Superior temporal gyrus (tissue), 1 donor: Measurements from ENCODE around the gene LEPR.
"Not testable (repeated sequence)": the region's sequence is repeated elsewhere in the genome, so short reads cannot be mapped to it uniquely, and the experiment has no call there.

Experiments used
- DNase-seq: peaks from one replicate; pipeline ENCODE4 v3.0.0-alpha.2; 2016; ENCODE audit errors: extremely low spot score

Gene LEPR

GRCh38 chr1:65435987-65436386 lies 15.5 kb downstream of the LEPR start:
- DNase-seq, result no peak

GRCh38 chr1:65437616-65438015 lies 17.1 kb downstream of the LEPR start:
- no peak for DNase-seq

- no peak for DNase-seq
These were observed 19.9 kb downstream of the LEPR start for GRCh38 chr1:65440322-65440900.

GRCh38 chr1:65440915-65441314 lies 20.4 kb downstream of the LEPR start:
- peak; percentile 32 for DNase-seq

- no peak for DNase-seq
These were observed 21.0 kb downstream of the LEPR start for GRCh38 chr1:65441464-65441863.

- DNase-seq, result no peak
These were observed 22.0 kb downstream of the LEPR start for GRCh38 chr1:65442442-65442841.

- DNase-seq, result no peak
These were observed 23.2 kb downstream of the LEPR start for GRCh38 chr1:65443647-65444046.

GRCh38 chr1:65444128-65444640 lies 23.7 kb downstream of the LEPR start:
- DNase-seq, result no peak

- no peak for DNase-seq
These were observed 25.4 kb downstream of the LEPR start for GRCh38 chr1:65445837-65446236.

GRCh38 chr1:65449214-65449823 lies 28.9 kb downstream of the LEPR start:
- no peak for DNase-seq

GRCh38 chr1:65455678-65456077 lies 35.2 kb downstream of the LEPR start:
- DNase-seq, result not testable (repeated sequence)

- DNase-seq, result no peak
These were observed 36.0 kb downstream of the LEPR start for GRCh38 chr1:65456481-65456880.

GRCh38 chr1:65457868-65458267 lies 37.4 kb downstream of the LEPR start:
- no peak for DNase-seq

- DNase-seq, result no peak
These were observed 38.4 kb downstream of the LEPR start for GRCh38 chr1:65458730-65459396.

- peak; percentile 57 for DNase-seq
These were observed 38.9 kb downstream of the LEPR start for GRCh38 chr1:65459397-65459768.

GRCh38 chr1:65465837-65466236 lies 45.4 kb downstream of the LEPR start:
- DNase-seq, result not testable (repeated sequence)

- DNase-seq, result no peak
These were observed 47.1 kb downstream of the LEPR start for GRCh38 chr1:65467536-65467935.

- DNase-seq, result no peak
These were observed 48.8 kb downstream of the LEPR start for GRCh38 chr1:65469126-65469888.

- peak; percentile 25 for DNase-seq
These were observed 49.4 kb downstream of the LEPR start for GRCh38 chr1:65469889-65470340.
